ENCODE measurements around the gene SMARCA2.

The SMARCA2 gene

GRCh38 chr9:2040828-2041227 is 25.7 kb downstream of the SMARCA2 start:
- no peak for DNase-seq (ENCODE audit: low read depth)

GRCh38 chr9:2041736-2042135 is 26.6 kb downstream of the SMARCA2 start:
- DNase-seq (ENCODE audit: low read depth): no peak

- no peak for DNase-seq (ENCODE audit: low read depth)
Measured at GRCh38 chr9:2043243-2043642, 28.1 kb downstream of the SMARCA2 start.

GRCh38 chr9:2043881-2044462 is 28.8 kb downstream of the SMARCA2 start:
- DNase-seq (ENCODE audit: low read depth): no peak

- no peak for DNase-seq (ENCODE audit: low read depth)
Measured at GRCh38 chr9:2047144-2047671, 32.1 kb downstream of the SMARCA2 start.

- no peak for DNase-seq (ENCODE audit: low read depth)
Measured at GRCh38 chr9:2047916-2048315, 32.8 kb downstream of the SMARCA2 start.

GRCh38 chr9:2050236-2050635 is 35.1 kb downstream of the SMARCA2 start:
- no peak for DNase-seq (ENCODE audit: low read depth)

GRCh38 chr9:2053883-2054845 is 39.0 kb downstream of the SMARCA2 start:
- peak; percentile 18 for DNase-seq (ENCODE audit: low read depth)

GRCh38 chr9:2055203-2055658 is 40.1 kb downstream of the SMARCA2 start:
- DNase-seq (ENCODE audit: low read depth): no peak

GRCh38 chr9:2059274-2059929 is 44.3 kb downstream of the SMARCA2 start:
- DNase-seq (ENCODE audit: low read depth): no peak

- no peak for DNase-seq (ENCODE audit: low read depth)
Measured at GRCh38 chr9:2060424-2060823, 45.3 kb downstream of the SMARCA2 start.

- no peak for DNase-seq (ENCODE audit: low read depth)
Measured at GRCh38 chr9:2065704-2066103, 50.6 kb downstream of the SMARCA2 start.

- DNase-seq (ENCODE audit: low read depth): no peak
Measured at GRCh38 chr9:2066312-2067273, 51.4 kb downstream of the SMARCA2 start.

- no peak for DNase-seq (ENCODE audit: low read depth)
Measured at GRCh38 chr9:2072752-2073405, 57.7 kb downstream of the SMARCA2 start.

GRCh38 chr9:2082772-2083171 is 67.6 kb downstream of the SMARCA2 start:
- DNase-seq (ENCODE audit: low read depth): no peak

GRCh38 chr9:2083479-2083878 is 68.3 kb downstream of the SMARCA2 start:
- DNase-seq (ENCODE audit: low read depth): no peak

GRCh38 chr9:2085716-2086115 is 70.6 kb downstream of the SMARCA2 start:
- DNase-seq (ENCODE audit: low read depth): no peak

- no peak for DNase-seq (ENCODE audit: low read depth)
Measured at GRCh38 chr9:2086116-2086515, 71.0 kb downstream of the SMARCA2 start.

GRCh38 chr9:2086971-2087370 is 71.8 kb downstream of the SMARCA2 start:
- DNase-seq (ENCODE audit: low read depth): no peak

- no peak for DNase-seq (ENCODE audit: low read depth)
Measured at GRCh38 chr9:2087500-2088313, 72.6 kb downstream of the SMARCA2 start.

Data from stimulated activated CD8-positive, alpha-beta memory T cell treated with anti-CD3 and anti-CD28 coated beads, Interleukin-12 subunit alpha, Interleukin-12 subunit beta, amount 100 ng/mL, for 4 hours (primary cell).